ENCODE measurements around the gene TMEM88.

Gene TMEM88

DNA sequence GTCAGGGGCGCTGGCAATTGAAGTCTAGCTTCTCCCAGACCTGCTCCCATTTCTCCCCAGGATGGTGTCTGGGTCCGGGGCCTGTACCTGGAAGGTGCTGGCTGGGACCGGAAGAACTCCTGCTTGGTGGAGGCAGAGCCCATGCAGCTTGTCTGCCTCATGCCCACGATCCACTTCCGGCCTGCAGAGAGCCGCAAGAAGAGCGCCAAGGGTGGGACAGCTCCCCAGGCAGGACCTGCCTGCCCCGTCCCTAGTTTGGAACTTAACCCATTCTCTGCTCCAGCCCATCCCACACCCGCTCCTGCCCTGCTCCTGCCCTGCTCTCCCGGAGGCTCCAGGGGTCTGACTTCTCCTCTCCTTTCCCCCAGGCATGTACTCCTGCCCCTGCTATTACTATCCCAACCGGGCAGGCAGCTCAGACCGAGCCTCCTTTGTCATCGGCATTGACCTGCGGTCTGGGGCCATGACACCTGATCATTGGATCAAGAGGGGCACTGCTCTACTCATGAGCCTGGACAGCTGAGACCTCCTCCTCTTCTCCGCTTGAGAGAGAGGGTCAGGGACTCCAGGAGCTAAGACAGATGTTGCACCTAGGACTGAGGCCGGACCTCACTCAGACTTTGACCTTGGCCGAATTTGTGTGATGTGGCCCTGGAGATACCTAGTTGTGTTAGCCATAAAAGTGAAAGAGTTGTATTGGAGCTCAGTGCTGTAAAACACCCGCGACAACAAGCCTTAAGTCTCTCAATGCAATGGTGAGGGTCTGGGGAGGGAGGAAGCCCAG, 21.7 kb upstream of the TMEM88 start:
- DNase-seq, result no peak

DNA sequence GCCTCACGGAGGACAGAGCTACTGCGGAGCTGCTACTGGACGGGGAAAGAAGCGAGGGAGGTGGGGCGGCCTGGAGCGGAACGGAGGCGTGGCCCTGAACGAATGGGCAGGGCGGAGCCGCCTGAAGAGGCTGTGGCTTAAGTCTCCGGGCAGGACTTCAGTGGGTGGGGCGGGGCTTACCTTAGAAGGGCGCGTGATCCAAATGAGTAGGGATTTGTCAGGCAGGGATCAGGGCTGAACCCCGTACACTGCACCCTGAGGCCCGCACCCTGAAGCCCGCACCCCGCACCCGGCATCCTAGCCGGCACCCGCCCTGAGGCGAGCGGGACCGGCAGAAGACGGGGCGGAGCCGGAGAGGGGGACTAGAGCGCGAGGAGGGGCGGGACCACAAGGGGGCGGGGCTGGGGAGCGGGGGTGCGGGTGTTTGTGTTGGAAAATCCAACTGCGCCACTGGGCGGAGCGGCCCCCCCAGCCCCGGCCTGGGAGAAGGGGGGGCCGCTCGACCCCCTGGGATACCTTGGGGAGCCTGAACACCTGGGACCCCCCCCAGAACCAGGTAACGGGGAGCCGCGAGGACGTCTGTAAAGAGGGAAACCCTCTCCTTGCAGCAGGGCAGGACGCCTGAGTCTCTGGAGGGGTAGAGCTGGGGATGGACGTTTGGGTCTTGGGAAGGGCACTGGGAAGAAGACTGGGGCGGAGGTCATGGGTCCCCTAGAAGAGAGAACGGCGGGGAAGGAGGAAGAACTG, 20.9 kb upstream of the TMEM88 start, which contains the start of gene KDM6B:
Gene KDM6B, plus strand, starts transcription at position 423 of the 747 bp plus-strand sequence. CDS start 11,338 bp downstream, outside the sequence.
- DNase-seq, result peak; percentile 89

DNA sequence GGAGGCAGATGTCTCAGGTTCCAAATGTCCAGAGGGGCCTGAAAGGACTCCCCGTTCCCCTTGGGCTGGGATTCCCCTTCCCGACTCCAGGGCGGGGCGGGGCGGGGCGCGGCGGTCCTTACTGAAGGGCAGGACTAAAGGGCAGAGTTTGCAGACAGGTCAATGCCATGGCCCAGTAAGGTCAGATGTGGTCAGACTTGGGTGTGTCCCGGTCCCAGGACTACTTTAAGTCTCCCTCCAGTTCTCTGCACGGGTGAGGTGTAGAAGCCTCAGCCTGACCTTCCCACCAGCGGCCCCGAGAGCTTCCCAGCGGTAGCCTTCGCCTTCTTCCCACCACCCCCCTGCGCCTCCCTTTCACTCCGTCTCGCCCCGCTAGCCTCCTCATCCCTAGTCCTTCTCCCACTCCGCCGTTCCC, 20.3 kb upstream of the TMEM88 start:
- no peak for DNase-seq

DNA sequence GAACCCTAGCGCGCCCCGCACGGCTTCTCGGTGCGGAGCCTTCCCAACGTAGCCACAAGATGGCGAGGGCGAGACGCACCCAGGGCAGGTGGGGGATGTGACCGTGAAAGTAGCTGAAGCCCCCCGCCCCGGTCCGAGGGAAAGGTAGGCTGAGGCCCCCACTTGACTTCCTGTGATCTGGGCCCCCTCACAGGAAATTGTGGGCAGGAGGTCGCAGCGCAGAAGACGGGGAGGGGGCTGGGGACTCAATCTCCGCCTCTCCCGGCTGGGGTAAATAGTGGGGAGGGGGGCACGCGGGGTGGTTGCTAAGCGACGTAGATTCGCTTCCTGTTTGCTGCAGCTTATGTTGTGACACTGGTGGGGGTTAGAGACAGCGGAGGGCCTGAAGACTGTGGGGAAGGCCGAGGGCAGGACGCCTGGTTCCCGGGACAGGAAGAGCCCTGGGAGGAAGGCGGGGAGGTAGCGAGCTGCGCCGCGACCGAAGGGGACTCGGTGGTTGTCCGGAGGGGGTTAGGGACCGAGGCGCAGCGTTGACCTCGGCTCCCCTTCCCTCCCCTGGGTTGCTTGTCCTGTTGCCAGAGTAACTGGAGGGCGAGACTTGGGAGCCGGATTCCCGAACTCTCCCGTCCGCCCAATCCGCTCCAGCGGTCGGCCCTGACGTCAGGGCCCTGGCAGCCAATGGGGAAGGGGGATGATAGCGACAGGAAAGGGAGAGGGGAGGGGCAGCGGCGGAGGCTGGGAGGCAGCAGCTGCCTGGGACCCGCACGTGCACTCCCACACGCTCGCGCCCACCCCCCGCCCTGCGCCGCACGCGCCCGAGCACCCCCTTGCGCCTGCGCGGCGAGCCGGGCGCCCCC, 19.7 kb upstream of the TMEM88 start:
- peak; percentile 98 for DNase-seq

DNA sequence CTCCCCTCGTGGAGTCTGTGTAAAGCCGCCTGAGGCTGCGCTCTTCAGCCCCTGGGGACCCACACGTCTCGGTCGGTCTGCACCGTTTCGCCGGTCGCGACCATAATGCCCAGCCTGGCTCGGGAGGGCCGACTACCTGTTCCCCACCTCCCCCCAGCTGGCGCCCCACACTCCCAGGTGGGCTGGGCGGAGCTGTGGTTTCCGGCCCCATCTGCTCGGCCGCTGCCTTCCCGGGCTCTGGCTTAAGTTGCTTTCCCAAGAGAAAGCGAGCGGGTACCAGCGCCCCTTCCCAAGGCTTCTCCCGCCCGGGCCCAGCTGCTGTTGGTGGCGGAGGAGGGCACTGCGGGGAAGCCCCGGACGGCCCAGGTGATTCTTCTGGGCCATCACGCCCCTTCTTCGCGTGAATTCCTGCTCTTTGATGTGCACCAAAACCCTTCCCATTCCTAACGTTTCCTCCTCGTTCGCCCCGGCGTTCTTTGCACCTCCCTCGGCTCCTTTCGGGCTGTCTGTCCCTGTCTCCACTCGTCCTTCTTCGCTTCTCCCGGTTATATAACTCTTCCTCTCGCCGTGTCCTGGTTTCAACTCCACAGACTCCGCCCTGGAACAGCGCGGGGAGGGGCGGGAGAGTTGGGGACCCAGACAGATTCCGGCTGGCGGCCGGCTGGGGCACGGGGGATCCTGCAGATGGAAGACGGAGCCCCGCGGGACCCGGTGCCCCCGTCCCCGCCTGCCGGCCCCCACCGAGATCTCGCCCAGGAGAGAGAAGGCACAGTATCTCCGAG, 18.9 kb upstream of the TMEM88 start:
- peak; percentile 53 for DNase-seq

- peak; percentile 95 for DNase-seq
Measured at GRCh38 chr17:7836596-7837407, 18.1 kb upstream of the TMEM88 start.

DNA sequence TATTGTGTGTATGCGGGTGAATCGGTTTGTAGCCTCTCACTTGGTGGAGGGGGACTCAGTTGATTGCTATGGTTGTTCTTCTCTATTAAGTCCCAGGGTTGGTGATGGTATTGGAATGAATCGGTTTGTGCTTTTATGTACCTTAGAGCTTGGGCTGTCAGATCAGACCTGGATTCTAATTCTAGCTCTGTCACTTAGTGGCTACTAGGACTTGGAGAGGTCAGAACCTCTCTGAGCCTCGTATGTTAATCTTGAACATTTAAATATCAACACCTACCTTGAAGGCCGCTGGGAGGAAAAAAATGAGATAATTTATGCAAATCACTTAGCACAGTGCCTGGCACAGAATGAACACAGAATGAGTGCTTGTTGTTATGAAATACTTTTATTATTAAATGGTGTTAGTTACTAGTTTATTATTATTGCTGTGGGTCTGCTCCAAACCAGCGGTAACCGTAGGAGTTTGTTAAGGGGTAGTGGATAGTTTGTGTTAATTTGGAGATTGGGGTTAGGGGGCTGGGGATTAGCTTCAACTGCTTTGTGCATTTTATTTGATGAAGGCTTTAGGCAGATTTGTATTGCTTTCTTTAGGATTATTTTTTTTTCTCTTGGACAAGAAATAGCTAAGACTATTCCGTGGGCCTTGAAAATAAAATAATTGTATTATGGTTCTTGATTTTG, 17.3 kb upstream of the TMEM88 start:
- DNase-seq, result peak; percentile 9

DNA sequence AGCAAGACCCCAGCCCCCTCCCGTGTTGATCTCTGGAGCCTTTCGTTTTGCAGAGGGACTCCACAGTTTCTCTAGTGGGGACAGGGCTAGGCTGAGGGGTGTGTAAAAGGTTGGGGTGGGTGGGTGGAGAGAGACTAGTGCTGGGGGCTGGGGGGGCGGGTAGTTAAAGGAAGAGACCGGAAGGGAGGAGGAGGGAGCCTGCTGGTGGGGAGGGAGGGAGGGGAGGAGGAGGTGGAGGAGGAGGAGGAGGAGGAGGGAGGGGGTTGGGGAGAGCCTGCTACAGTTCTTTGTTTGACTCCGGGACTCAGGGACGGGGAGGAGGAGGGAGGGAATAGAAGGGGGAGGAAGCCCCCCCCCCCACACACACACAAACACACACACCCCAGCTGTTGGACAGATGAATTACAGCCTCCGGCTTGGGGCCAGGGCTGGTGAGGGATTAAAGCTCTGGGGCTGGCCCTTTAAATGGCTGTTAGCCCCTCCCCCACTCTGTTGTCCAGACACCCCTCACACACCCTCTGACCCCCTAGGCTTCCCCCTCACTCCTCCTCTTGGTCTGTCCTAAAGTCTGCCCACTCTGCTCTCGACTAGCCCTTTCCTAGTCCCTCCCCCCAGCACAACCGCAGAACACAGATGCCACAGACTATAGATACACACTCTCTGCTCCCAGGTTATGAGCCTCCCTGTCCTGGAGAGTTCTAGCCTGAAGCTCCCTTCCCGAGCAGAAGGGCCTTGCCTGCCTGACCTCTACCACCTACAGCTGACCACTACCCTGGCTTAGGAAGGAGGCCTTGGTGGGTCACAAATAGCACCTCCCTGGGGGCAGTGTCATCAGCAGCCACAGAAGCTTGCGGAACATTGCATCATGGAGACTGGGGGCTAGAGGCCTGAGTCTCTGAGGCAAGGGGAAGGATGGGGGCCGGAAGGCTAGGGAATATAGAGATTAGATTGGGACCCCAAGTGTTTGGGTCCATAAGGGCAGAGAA, 16.5 kb upstream of the TMEM88 start:
- peak; percentile 57 for DNase-seq

GRCh38 chr17:7839190-7839875, 15.5 kb upstream of the TMEM88 start:
- DNase-seq, result no peak

DNA sequence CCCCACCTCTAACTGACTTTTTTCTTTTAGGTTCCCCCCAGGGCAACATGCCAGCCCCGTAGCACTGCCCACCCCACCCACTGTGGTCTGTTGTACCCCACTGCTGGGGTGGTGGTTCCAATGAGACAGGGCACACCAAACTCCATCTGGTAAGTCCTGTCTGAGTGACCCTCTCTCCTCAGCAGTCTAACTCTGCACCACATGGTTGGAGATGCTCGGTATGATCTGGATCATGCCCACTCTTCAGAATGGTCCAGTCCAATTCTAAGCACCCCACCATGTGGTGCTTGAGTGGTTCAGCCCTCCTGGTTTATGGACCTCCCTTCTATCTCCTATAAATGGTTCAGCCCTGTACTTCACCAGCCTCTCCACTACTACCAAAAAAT, 15.0 kb upstream of the TMEM88 start:
- DNase-seq, result peak; percentile 15

DNA sequence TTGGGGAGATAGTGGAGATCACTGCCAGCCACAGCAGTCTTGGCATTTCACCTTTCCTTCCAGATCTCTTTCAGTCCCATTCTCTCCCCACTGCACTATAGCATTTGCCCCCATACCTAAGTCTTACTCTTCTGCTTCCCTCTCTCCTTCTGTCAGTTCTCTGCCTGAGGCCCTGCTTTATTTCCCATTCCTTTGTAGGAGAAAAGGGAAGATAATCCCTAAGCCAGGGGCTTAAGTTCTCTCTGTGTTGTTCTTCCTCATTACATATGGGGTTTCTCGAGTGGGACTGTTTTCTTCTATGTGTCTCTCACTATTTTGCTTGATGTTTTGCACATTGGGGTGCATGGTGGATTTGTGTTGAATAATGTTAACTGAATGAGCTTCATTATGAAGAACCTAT, 14.4 kb upstream of the TMEM88 start:
- DNase-seq, result no peak

DNA sequence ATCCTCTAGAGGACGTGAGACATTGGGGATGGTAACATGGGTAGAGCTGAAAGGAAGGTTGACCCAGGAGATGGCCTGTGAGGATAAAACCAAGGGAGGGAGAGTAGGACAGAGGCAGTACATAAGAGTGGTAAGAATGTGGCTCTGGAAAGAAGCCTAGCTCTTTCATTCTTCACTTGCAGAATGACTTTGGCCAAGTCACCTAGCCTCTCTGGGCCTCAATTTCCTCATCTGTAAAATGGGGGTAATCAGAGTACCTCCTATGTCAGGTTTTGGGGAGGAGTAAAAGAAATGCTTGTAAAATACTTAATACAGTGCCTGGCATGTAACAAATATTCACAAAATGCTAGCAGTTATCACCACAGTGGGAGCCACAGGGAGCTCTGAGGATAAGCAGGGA, 14.0 kb upstream of the TMEM88 start:
- DNase-seq, result no peak

GRCh38 chr17:7841396-7841914, 13.4 kb upstream of the TMEM88 start:
- peak; percentile 43 for DNase-seq

DNA sequence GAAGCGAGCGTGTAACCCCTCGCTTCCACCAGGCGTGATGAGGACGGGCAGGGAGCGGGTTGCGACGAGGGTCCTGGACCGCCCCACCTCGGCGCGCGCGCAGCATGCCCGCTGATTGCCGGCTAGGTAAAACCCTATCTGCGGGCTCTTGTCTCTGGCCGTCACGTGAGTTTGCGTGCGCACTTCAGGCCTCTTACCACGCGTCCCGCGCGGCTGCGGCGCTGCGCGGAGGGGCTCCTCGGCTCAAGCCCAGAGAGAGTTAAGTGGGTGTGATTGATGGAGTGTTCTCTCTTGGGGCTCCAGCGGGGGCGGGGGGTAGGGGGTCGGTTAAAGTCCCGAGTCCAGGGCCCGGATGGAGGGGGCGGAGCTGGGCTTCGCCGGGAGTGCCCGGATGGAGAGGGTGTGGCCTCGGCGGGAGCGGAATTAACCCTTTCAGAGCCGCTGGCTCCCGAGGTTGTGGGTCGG, 12.9 kb upstream of the TMEM88 start:
- peak; percentile 93 for DNase-seq

DNA sequence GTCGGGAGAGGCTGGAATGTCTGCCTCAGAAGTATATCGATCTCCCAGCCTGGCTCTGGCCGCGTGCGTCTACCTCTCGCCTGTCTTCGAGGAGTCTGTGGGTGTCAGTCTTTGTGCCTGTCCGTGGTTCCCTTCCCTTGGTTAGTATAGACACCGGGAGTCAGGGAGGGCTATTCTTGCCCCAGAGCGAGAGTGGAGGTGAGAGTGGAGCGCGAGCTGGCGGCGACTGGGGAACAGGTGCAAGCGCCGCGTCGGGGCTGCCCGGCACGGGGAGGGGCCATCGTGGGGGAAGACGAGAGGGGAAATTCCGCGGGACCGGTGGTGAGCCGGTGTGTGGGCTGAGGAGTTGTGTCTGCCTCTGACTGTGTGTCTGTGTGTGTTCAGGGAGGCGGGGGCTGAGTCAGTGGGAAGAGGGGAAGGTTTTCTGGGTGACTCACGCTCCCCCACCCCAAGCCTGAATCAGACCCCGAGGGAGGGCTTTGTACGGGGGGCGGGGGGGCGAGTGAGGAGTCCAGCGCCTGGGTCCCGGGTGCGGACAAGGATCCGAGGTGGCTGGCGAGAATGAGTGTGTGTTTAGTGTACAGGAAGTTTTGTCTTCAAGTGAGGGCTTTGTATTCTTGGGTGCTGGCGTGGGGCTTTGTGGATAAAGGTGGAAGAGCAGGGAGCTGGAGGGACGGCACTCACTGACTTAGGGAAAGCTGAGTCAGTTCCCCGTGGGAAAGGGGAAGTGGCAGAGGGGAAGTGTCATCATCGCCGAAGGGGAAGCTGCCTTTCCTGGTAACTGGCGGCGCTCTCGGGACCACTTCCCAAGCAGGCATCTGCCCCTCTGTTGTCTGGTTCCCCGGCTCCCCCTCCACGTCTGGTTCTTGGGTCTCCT, 12.2 kb upstream of the TMEM88 start:
- peak; percentile 57 for DNase-seq

- DNase-seq, result no peak
Measured at GRCh38 chr17:7843257-7843535, 11.7 kb upstream of the TMEM88 start.

- DNase-seq, result peak; percentile 67
Measured at GRCh38 chr17:7843536-7844291, 11.2 kb upstream of the TMEM88 start.
